OCI-LY3 (cell line): Measurements from ENCODE around the gene LMNB1.

ENCODE experiments used
- H2AFZ ChIP-seq: fragments of 200-600, 300-600 bp; shearing (Covaris generic); 2 replicates; pipeline ENCODE4 v1.6.0; 2014; ENCODE audit warnings: antibody characterized with exemption, low read depth, low read length
- H3K27ac ChIP-seq: fragments of 200-600, 300-600 bp; sonication (generic); 2 replicates; pipeline ENCODE4 v1.5.1; 2014; ENCODE audit warnings: mild to moderate bottlenecking, low read length, moderate library complexity, mixed read lengths
- H3K27me3 ChIP-seq: fragments of 200-600, 300-600 bp; sonication (generic); 2 replicates; pipeline ENCODE4 v1.6.1; 2014; ENCODE audit warnings: low read depth, low read length, mixed read lengths
- H3K36me3 ChIP-seq: fragments of 200-600, 300-600 bp; sonication (generic); replicated peaks from 2 replicates; pipeline ENCODE3; 2014; ENCODE audit warnings: low read depth, low read length, mixed read lengths
- H3K4me1 ChIP-seq: fragments of 300-600, 200-600 bp; sonication (generic); 2 replicates; pipeline ENCODE4 v1.6.1; 2014; ENCODE audit warnings: low read length, mixed read lengths
- H3K4me2 ChIP-seq: fragments of 200-600, 300-600 bp; sonication (generic); 2 replicates; pipeline ENCODE4 v1.6.1; 2014; ENCODE audit warnings: low read length, mixed read lengths
- H3K4me3 ChIP-seq: fragments of 300-600, 200-600 bp; sonication (generic); 2 replicates; pipeline ENCODE4 v1.5.1; 2014; ENCODE audit warnings: antibody characterized with exemption, mild to moderate bottlenecking, low read length, moderate library complexity
- H3K79me2 ChIP-seq: fragments of 300-600, 200-600 bp; shearing (Covaris generic); 2 replicates; pipeline ENCODE4 v1.6.1; 2014; ENCODE audit warnings: mild to moderate bottlenecking, low read length, mixed read lengths
- H3K9ac ChIP-seq: fragments of 300-600, 200-600 bp; shearing (Covaris generic); 2 replicates; pipeline ENCODE4 v1.6.0; 2014; ENCODE audit warnings: mild to moderate bottlenecking, low read length, moderate library complexity
- H3K9me3 ChIP-seq: fragments of 200-600, 300-600 bp; shearing (Covaris generic); 2 replicates; pipeline ENCODE4 v1.6.1; 2014; ENCODE audit warnings: low read length, mixed read lengths; ENCODE audit not compliant: insufficient read depth
- H4K20me1 ChIP-seq: fragments of 200-600, 300-600 bp; sonication (generic); 2 replicates; pipeline ENCODE4 v1.6.1; 2016; ENCODE audit warnings: low read length, mixed read lengths; ENCODE audit not compliant: insufficient read depth
- CTCF ChIP-seq: fragments of 200-600, 300-600 bp; sonication (generic); IDR thresholded peaks from 2 replicates; pipeline ENCODE4 v1.5.1; 2014; ENCODE audit warnings: antibody characterized with exemption, low read length, low read depth
- EZH2phosphoT487 ChIP-seq: fragments of 200-600 bp; shearing (Covaris generic); IDR thresholded peaks from 2 replicates; pipeline ENCODE4 v1.6.1; 2018; ENCODE audit warnings: antibody characterized with exemption, mixed run types, low read depth

Gene LMNB1

GRCh38 chr5:126854526-126855110, 77.7 kb downstream of the LMNB1 start:
- H3K9me3 ChIP-seq = no peaks in the 10 kb centered on the region
- no peak overlapping the region for H3K27ac ChIP-seq
- H3K4me2 ChIP-seq = no peak overlapping the region
- TF ChIP-seq EZH2phosphoT487 (no peak), CTCF (no peak)
- H2AFZ ChIP-seq = no peak overlapping the region
- no peaks in the 10 kb centered on the region for H3K4me1 ChIP-seq
- H3K79me2 ChIP-seq = no peaks in the 10 kb centered on the region
- no peak overlapping the region for H3K9ac ChIP-seq
- no peak overlapping the region for H3K4me3 ChIP-seq
- H4K20me1 ChIP-seq = no peaks in the 10 kb centered on the region
- no peaks in the 10 kb centered on the region for H3K36me3 ChIP-seq
- no peaks in the 10 kb centered on the region for H3K27me3 ChIP-seq

DNA sequence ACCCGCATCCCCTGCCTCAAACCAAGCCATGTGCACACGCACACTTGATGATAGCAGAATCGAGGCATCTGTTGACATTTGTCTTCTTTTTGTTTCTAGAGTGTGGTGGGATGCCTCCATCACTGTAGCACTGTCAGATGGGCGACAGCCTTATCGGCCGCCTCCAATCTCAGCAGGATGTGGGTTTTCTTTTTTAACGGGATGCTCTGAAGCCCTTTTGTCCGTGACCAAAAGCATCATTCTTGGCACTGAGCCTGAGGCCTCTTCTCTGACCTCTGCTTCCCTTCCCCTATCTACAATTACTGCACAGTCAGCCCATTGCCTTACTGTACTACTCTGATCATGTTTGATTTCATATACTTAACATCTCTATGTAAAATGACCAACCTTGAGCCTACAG, 78.3 kb downstream of the LMNB1 start:
- no peak overlapping the region for H3K4me2 ChIP-seq
- H3K4me3 ChIP-seq = no peak overlapping the region
- no peak overlapping the region for H2AFZ ChIP-seq
- H3K9me3 ChIP-seq = no peaks in the 10 kb centered on the region
- no peaks in the 10 kb centered on the region for H3K4me1 ChIP-seq
- no peaks in the 10 kb centered on the region for H3K36me3 ChIP-seq
- no peak for TF ChIP-seq EZH2phosphoT487
- H3K27ac ChIP-seq = no peak overlapping the region
- no peaks in the 10 kb centered on the region for H3K27me3 ChIP-seq
- H3K79me2 ChIP-seq = no peaks in the 10 kb centered on the region
- H4K20me1 ChIP-seq = no peaks in the 10 kb centered on the region
- H3K9ac ChIP-seq = no peak overlapping the region

- Histone ChIP-seq H3K4me3 (no peak overlapping the region), H3K4me2 (no peak overlapping the region), H3K9ac (no peak overlapping the region), H3K9me3 (no peaks in the 10 kb centered on the region), H4K20me1 (no peaks in the 10 kb centered on the region), H3K27me3 (no peaks in the 10 kb centered on the region), H2AFZ (no peak overlapping the region), H3K79me2 (no peaks in the 10 kb centered on the region), H3K36me3 (no peaks in the 10 kb centered on the region), H3K27ac (no peak overlapping the region), H3K4me1 (no peaks in the 10 kb centered on the region)
- TF ChIP-seq EZH2phosphoT487 = no peak
- TF ChIP-seq CTCF = no peak
These were observed 80.8 kb downstream of the LMNB1 start for GRCh38 chr5:126857472-126858410.

DNA sequence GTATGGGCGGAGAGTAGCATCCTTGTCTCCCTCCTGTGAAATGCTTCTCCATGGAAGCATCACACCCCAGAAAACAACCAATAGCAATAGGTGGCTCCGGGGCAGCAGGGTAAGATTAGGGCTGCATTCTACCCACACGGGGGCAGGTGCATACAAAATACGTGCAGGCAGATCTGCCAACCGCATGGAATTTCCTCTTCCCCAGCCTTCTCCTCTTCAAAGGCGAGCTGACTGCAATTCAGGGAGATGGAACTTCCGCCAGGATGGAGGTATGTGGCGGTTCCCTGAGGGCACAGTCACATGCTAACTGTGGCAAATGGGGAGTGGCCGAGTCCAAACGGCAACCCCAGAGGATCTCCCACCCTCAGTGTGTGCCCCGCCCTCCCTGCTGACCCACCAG, 81.5 kb downstream of the LMNB1 start:
- Histone ChIP-seq H3K4me1 (no peaks in the 10 kb centered on the region), H3K79me2 (no peaks in the 10 kb centered on the region), H3K27me3 (no peaks in the 10 kb centered on the region), H4K20me1 (no peaks in the 10 kb centered on the region), H3K27ac (no peak overlapping the region), H3K4me3 (no peak overlapping the region), H3K36me3 (no peaks in the 10 kb centered on the region), H3K4me2 (no peak overlapping the region), H2AFZ (no peak overlapping the region), H3K9ac (no peak overlapping the region), H3K9me3 (no peaks in the 10 kb centered on the region)
- TF ChIP-seq CTCF (no peak), EZH2phosphoT487 (no peak)
